ENCODE results near the gene PPM1D. TPM values are rescaled to one million over a fixed set of nuclear protein-coding genes. Genes with fewer than 3 reads are reported as not detected.
"Not testable (repeated sequence)": the region's sequence is repeated elsewhere in the genome, so short reads cannot be mapped to it uniquely, and the experiment has no call there.

PPM1D gene
- total and polyA plus RNA-seq, 8 donors: 1.9 to 11.6 (median 7.0) TPM

DNA sequence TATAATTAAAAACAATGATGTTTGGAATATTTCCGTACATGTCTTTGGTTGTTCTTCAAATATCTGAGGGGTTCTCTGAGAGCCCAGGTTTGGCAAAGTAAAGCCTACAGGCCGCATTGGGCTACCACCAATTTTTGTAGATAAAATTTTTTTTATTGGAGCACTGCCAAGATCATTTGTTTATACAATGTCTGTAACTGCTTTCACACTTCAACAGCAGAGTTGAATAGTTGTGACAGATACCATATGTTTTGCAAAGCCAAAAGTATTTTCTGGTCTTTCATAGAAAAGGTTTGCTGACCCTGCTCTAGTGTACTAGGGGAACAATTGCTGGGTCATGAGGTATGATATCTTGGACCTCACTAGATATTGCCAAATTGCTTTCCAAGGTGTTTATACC lies 10.5 kb downstream of the PPM1D start:
- Histone ChIP-seq H3K4me3 (no peak overlapping the region), H3K27me3 (no peaks in the 10 kb centered on the region), H3K27ac (no peak overlapping the region), H3K4me1 (peaks cover 0 to 19% (median 9%) of the 10 kb centered on the region in 3 donors), H3K9me3 (no peaks in the 10 kb centered on the region), H3K36me3 (no peaks in the 10 kb centered on the region)
- 42 to 48% methylated on average over 2 of the region's 2 CpGs for WGBS, 2 donors
- FAIRE-seq (no peak), ATAC-seq (peak in 3 of 4 donors; percentile 23 to 72 (median 60)), DNase-seq (no peak)
- intact Hi-C loops (cut with DNase I): no loop called here
- TF ChIP-seq, protein P1, sequence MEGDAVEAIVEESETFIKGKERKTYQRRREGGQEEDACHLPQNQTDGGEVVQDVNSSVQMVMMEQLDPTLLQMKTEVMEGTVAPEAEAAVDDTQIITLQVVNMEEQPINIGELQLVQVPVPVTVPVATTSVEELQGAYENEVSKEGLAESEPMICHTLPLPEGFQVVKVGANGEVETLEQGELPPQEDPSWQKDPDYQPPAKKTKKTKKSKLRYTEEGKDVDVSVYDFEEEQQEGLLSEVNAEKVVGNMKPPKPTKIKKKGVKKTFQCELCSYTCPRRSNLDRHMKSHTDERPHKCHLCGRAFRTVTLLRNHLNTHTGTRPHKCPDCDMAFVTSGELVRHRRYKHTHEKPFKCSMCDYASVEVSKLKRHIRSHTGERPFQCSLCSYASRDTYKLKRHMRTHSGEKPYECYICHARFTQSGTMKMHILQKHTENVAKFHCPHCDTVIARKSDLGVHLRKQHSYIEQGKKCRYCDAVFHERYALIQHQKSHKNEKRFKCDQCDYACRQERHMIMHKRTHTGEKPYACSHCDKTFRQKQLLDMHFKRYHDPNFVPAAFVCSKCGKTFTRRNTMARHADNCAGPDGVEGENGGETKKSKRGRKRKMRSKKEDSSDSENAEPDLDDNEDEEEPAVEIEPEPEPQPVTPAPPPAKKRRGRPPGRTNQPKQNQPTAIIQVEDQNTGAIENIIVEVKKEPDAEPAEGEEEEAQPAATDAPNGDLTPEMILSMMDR (IDR thresholded peaks at IDR 0.05): no peak

DNA sequence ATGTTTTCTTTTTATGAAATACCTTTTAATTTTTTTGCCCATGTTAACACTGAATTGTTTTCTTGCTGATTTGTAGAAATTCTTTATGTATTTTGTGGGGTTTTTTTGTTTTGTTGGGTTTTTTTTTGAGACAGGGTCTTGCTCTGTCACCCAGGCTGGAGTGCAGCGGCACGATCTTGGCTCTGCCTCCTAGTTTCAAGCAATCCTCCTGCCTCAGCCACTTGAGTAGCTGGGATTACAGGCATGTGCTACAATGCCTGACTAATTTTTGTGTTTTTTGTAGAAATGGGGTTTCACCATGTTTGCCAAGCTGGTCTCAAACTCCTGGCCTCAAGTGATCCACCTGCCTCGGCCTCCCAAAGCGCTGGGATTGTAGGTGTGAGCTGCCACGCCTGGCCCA lies 11.3 kb downstream of the PPM1D start:
- peaks cover 0 to 19% (median 9%) of the 10 kb centered on the region in 3 donors for H3K4me1 ChIP-seq
- H3K4me3 ChIP-seq; H3K27me3 ChIP-seq; H3K9me3 ChIP-seq; H3K36me3 ChIP-seq; intact Hi-C loops (cut with DNase I); ATAC-seq; DNase-seq; FAIRE-seq; H3K27ac ChIP-seq: not testable (repeated sequence)
- 98 to 99% methylated on average over 5 of the region's 5 CpGs for WGBS, 2 donors

GRCh38 chr17:60613325-60613724 lies 13.3 kb downstream of the PPM1D start:
- DNase-seq (peak in 1 of 6 donors; percentile 51), FAIRE-seq (no peak), ATAC-seq (no peak)
- Histone ChIP-seq H3K4me3 (no peak overlapping the region), H3K36me3 (no peaks in the 10 kb centered on the region), H3K9me3 (no peaks in the 10 kb centered on the region), H3K4me1 (peaks cover 0 to 19% (median 9%) of the 10 kb centered on the region in 3 donors), H3K27ac (no peak overlapping the region), H3K27me3 (no peaks in the 10 kb centered on the region)
- WGBS, 2 donors: 97 to 98% methylated on average over 19 of the region's 19 CpGs
- TF ChIP-seq, protein P1 (IDR thresholded peaks at IDR 0.05): no peak
- intact Hi-C loops (cut with DNase I): no loop called here

- WGBS, 2 donors: 89 to 91% methylated on average over 13 to 20 of the region's 20 CpGs
- H3K9me3 ChIP-seq; ATAC-seq; intact Hi-C loops (cut with DNase I); FAIRE-seq; H3K27ac ChIP-seq; H3K4me3 ChIP-seq; H3K27me3 ChIP-seq; H3K36me3 ChIP-seq: not testable (repeated sequence)
- peak in 1 of 6 donors; percentile 49 for DNase-seq
- H3K4me1 ChIP-seq: peaks cover 0 to 19% (median 9%) of the 10 kb centered on the region in 3 donors
Observed at GRCh38 chr17:60613796-60614195, 13.8 kb downstream of the PPM1D start.

- intact Hi-C loops (cut with DNase I); ATAC-seq; H3K9me3 ChIP-seq; H3K27me3 ChIP-seq; H3K36me3 ChIP-seq; H3K4me3 ChIP-seq; FAIRE-seq; H3K27ac ChIP-seq; DNase-seq: not testable (repeated sequence)
- 73 to 74% methylated on average over 3 of the region's 3 CpGs for WGBS, 2 donors
- H3K4me1 ChIP-seq: peaks cover 0 to 19% (median 9%) of the 10 kb centered on the region in 3 donors
Observed at GRCh38 chr17:60614247-60614646, 14.3 kb downstream of the PPM1D start.

DNA sequence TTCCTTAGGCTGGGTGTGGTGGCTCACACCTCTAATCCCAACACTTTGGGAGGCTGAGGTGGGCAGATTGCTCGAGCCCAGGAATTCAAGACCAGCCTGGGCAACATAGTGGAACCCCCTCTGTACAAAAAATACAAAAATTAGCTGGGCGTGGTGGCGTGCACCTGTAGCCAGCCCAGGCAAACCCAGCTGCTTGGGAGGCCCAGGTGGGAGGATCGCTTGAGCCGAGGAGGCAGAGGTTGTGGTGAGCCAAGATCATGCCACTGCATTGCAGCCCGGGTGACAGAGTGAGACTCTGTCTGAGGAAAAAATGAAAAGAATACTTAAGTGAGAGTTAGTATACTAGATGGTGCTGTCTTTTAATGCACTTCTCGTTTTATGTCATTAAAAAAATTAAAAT lies 15.1 kb downstream of the PPM1D start:
- Histone ChIP-seq H3K4me3 (no peak overlapping the region), H3K9me3 (no peaks in the 10 kb centered on the region), H3K4me1 (peaks cover 0 to 17% (median 8%) of the 10 kb centered on the region in 3 donors), H3K27me3 (no peaks in the 10 kb centered on the region), H3K36me3 (no peaks in the 10 kb centered on the region), H3K27ac (no peak overlapping the region)
- WGBS, 2 donors: 94 to 97% methylated on average over 7 of the region's 7 CpGs
- intact Hi-C loops (cut with DNase I): no loop called here
- TF ChIP-seq, protein P1 (IDR thresholded peaks at IDR 0.05): no peak
- ATAC-seq: no peak
- no peak for DNase-seq
- no peak for FAIRE-seq

Measured in pancreas (tissue), 10 donors.